Measurements from ENCODE around the gene CCL1. TPM values are rescaled to one million over a fixed set of nuclear protein-coding genes. Genes with fewer than 3 reads are reported as not detected.

The CCL1 gene
- total RNA-seq, 1 experiment from 2014 or later, result not detected

DNA sequence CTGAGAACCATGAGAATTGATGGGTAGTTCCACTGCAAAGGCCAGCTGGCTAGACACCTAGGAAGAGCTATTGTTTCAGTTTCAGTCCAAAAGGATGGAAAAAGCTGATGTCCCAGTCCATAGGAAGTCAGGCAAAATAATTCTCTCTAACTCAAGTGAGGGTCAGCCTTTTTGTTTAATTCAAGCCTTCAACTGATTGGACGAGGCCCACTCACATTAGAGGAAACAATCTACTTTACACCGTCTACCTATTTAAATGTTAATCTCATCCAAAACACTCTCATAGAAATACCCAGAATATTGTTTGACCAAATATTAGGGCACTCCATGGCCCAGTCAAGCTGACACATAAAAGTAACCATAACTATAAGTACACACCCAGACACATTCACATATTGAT lies 21.1 kb downstream of the CCL1 start:
- Histone ChIP-seq H2AFZ (ENCODE audit: low read length) (no peak overlapping the region), H4K20me1 (ENCODE audit: control insufficient read depth, insufficient read depth, insufficient read length) (no peaks in the 10 kb centered on the region), H3K23ac (ENCODE audit: insufficient read length, low read depth, low read length) (no peak overlapping the region), H2AK5ac (ENCODE audit: insufficient read length, low read length) (no peak overlapping the region), H3K4ac (ENCODE audit: low read depth, low read length) (no peak overlapping the region), H3K79me2 (ENCODE audit: insufficient read depth, low read length) (no peaks in the 10 kb centered on the region), H2BK120ac (ENCODE audit: low read depth, low read length, poor library complexity, severe bottlenecking) (no peak overlapping the region), H4K91ac (ENCODE audit: insufficient read length, low read depth, low read length) (no peak overlapping the region), H3K18ac (ENCODE audit: insufficient read length, low read depth, low read length) (no peak overlapping the region), H2BK20ac (ENCODE audit: low read depth, low read length, poor library complexity, severe bottlenecking) (no peak overlapping the region), H3K23me2 (ENCODE audit: insufficient read length, low read depth, low read length, poor library complexity, severe bottlenecking) (no peaks in the 10 kb centered on the region), H2BK12ac (ENCODE audit: insufficient read length, low read depth, low read length) (no peak overlapping the region), H3K56ac (ENCODE audit: insufficient read length, low read depth, low read length) (no peak overlapping the region), H3K9ac (ENCODE audit: extremely low read depth, insufficient read length, low read length) (no peak overlapping the region), H4K5ac (ENCODE audit: insufficient read length, low read depth, low read length) (no peak overlapping the region), H4K8ac (replicated peaks; ENCODE audit: insufficient read length, low read depth, low read length) (no peak overlapping the region), H3K4me1 (ENCODE audit: insufficient read depth, low read length) (no peaks in the 10 kb centered on the region), H3K14ac (ENCODE audit: insufficient read depth, low read length) (no peak overlapping the region), H3K9me3 (ENCODE audit: control insufficient read depth, low read depth, low read length) (no peaks in the 10 kb centered on the region), H3K27ac (ENCODE audit: insufficient read length, low read depth, low read length) (no peak overlapping the region), H3T11ph (ENCODE audit: low read length) (no peak overlapping the region), H3K4me2 (ENCODE audit: insufficient read depth, insufficient read length, low read length) (no peak overlapping the region), H3K79me1 (ENCODE audit: insufficient read depth, low read depth, low read length, poor library complexity, severe bottlenecking) (no peaks in the 10 kb centered on the region), H2BK5ac (ENCODE audit: insufficient read length, low read length) (no peak overlapping the region), H3K27me3 (ENCODE audit: insufficient read depth, low read length) (no peaks in the 10 kb centered on the region), H2BK15ac (ENCODE audit: low read depth, low read length) (no peak overlapping the region)
- no CpG with 5 or more reads among the region's 2 CpGs for WGBS (ENCODE audit: extremely low coverage, insufficient read length, low lambda C conversion rate)
- Mint-ChIP-seq H3K27ac (no peak overlapping the region), H3K36me3 (ENCODE audit: insufficient read depth in 1 of 3, low read depth in 3 of 3) (no peaks in the 10 kb centered on the region), H3K4me3 (no peak overlapping the region), H3K27me3 (ENCODE audit: low read depth) (peaks cover 13% of the 10 kb centered on the region), H3K4me1 (no peaks in the 10 kb centered on the region), H3K9me3 (no peaks in the 10 kb centered on the region)
- DNase-seq, result no peak
- TF ChIP-seq, protein P1, sequence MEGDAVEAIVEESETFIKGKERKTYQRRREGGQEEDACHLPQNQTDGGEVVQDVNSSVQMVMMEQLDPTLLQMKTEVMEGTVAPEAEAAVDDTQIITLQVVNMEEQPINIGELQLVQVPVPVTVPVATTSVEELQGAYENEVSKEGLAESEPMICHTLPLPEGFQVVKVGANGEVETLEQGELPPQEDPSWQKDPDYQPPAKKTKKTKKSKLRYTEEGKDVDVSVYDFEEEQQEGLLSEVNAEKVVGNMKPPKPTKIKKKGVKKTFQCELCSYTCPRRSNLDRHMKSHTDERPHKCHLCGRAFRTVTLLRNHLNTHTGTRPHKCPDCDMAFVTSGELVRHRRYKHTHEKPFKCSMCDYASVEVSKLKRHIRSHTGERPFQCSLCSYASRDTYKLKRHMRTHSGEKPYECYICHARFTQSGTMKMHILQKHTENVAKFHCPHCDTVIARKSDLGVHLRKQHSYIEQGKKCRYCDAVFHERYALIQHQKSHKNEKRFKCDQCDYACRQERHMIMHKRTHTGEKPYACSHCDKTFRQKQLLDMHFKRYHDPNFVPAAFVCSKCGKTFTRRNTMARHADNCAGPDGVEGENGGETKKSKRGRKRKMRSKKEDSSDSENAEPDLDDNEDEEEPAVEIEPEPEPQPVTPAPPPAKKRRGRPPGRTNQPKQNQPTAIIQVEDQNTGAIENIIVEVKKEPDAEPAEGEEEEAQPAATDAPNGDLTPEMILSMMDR (conservative IDR thresholded peaks at IDR 0.05), result no peak

All from H9 (cell line).